ENCODE results near the gene MTARC1. TPM values are rescaled to one million over a fixed set of nuclear protein-coding genes. Genes with fewer than 3 reads are reported as not detected.

The MTARC1 gene
- total and polyA plus RNA-seq, 10 of the 15 experiments (the other 5 are each of a cell fraction or from before 2014, with no cell fraction given), result 0.23 to 1.5 (median 0.48) TPM

GRCh38 chr1:220761688-220762427 lies 24.9 kb upstream of the MTARC1 start:
- H3K4me3 ChIP-seq, result no peak overlapping the region
- ATAC-seq, result no peak
- ChIA-PET POLR2A (no interaction called here), RAD21 (ENCODE audit: unreplicated experiment) (interaction anchor here (1.2 kb wide), 1 partner anchor 15 kb away, joined by 3 read pairs; no protein-coding TSS in a partner anchor), CTCF (interaction anchor here (1.1 to 6.1 kb wide), 3 partner anchors 14 to 309 kb away, joined by 3 to 32 read pairs (median 16); no protein-coding TSS in a partner anchor), SMC1A (ENCODE audit: uncharacterized antibody, unreplicated experiment) (interaction anchor here (0.6 to 1.9 kb wide), 2 partner anchors 9 to 35 kb away, joined by 3 to 6 read pairs; no protein-coding TSS in a partner anchor)
- H3K36me3 ChIP-seq (ENCODE audit: control insufficient read depth in 2 of 2, insufficient read depth in 2 of 2, low read length in 1 of 2), result no peaks in the 10 kb centered on the region
- WGBS (ENCODE audit: insufficient coverage, insufficient replicate concordance, low lambda C conversion rate, missing lambda C conversion rate), result over 99% methylated on average over 7 of the region's 7 CpGs
- H3K9me3 ChIP-seq (replicated peaks; ENCODE audit: control insufficient read depth, insufficient read depth, low read length), result no peaks in the 10 kb centered on the region
- DNase-seq (ENCODE audit: low read depth, low spot score), result no peak
- no peaks in the 10 kb centered on the region for H3K4me1 ChIP-seq (ENCODE audit: control insufficient read depth, insufficient read depth, low read length)
- H4K20me1 ChIP-seq (ENCODE audit: control insufficient read depth, insufficient read depth), result no peaks in the 10 kb centered on the region
- H2AFZ ChIP-seq (ENCODE audit: control insufficient read depth, low read depth, low read length), result no peak overlapping the region
- no TSS peak for BruUV-seq (replicated peaks)
- H3K9ac ChIP-seq (ENCODE audit: control insufficient read depth, insufficient read depth, low read length), result no peak overlapping the region
- no peak overlapping the region for H3K4me2 ChIP-seq (ENCODE audit: control insufficient read depth, insufficient read depth)
- FAIRE-seq, result no peak
- H3K27ac ChIP-seq (ENCODE audit: control insufficient read depth, insufficient read depth), result no peak overlapping the region
- H3K27me3 ChIP-seq (replicated peaks in 1 of 2; ENCODE audit: control insufficient read depth in 2 of 2, insufficient read depth in 2 of 2, low read length in 1 of 2), result no peaks in the 10 kb centered on the region; a peak in 1 of 4 replicates
- H3K79me2 ChIP-seq (ENCODE audit: control insufficient read depth, insufficient read depth, low read length), result no peaks in the 10 kb centered on the region
- intact Hi-C loops (cut with micrococcal nuclease; ENCODE audit: unreplicated experiment), result no loop called here
- TF ChIP-seq NR2C1 (IDR thresholded peaks at IDR 0.05) (no peak), TARDBP (IDR thresholded peaks at IDR 0.05; ENCODE audit: borderline replicate concordance) (no peak), SKIL (IDR thresholded peaks at IDR 0.05; ENCODE audit: low read depth, poor library complexity, severe bottlenecking) (no peak), CBX3 (IDR thresholded peaks at IDR 0.05; ENCODE audit: borderline replicate concordance, low read depth) (no peak), E2F4 (IDR thresholded peaks at IDR 0.05; ENCODE audit: low read depth, low read length) (no peak), RBBP5 (conservative IDR thresholded peaks at IDR 0.05) (no peak), RAD51 (IDR thresholded peaks at IDR 0.05) (no peak), HCFC1 (IDR thresholded peaks at IDR 0.05; ENCODE audit: low read length) (no peak), MYB (IDR thresholded peaks at IDR 0.05; ENCODE audit: borderline replicate concordance, low read depth, low read length) (no peak), POLR2AphosphoS5 (IDR thresholded peaks at IDR 0.05; ENCODE audit: low read length) (no peak), BACH1 (IDR thresholded peaks at IDR 0.05; ENCODE audit: borderline replicate concordance) (no peak)
- TF ChIP-seq, protein P1, sequence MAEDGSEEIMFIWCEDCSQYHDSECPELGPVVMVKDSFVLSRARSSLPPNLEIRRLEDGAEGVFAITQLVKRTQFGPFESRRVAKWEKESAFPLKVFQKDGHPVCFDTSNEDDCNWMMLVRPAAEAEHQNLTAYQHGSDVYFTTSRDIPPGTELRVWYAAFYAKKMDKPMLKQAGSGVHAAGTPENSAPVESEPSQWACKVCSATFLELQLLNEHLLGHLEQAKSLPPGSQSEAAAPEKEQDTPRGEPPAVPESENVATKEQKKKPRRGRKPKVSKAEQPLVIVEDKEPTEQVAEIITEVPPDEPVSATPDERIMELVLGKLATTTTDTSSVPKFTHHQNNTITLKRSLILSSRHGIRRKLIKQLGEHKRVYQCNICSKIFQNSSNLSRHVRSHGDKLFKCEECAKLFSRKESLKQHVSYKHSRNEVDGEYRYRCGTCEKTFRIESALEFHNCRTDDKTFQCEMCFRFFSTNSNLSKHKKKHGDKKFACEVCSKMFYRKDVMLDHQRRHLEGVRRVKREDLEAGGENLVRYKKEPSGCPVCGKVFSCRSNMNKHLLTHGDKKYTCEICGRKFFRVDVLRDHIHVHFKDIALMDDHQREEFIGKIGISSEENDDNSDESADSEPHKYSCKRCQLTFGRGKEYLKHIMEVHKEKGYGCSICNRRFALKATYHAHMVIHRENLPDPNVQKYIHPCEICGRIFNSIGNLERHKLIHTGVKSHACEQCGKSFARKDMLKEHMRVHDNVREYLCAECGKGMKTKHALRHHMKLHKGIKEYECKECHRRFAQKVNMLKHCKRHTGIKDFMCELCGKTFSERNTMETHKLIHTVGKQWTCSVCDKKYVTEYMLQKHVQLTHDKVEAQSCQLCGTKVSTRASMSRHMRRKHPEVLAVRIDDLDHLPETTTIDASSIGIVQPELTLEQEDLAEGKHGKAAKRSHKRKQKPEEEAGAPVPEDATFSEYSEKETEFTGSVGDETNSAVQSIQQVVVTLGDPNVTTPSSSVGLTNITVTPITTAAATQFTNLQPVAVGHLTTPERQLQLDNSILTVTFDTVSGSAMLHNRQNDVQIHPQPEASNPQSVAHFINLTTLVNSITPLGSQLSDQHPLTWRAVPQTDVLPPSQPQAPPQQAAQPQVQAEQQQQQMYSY (CRISPR knock-in tag; IDR thresholded peaks at IDR 0.05), result no peak
- TF ChIP-seq, protein P2, sequence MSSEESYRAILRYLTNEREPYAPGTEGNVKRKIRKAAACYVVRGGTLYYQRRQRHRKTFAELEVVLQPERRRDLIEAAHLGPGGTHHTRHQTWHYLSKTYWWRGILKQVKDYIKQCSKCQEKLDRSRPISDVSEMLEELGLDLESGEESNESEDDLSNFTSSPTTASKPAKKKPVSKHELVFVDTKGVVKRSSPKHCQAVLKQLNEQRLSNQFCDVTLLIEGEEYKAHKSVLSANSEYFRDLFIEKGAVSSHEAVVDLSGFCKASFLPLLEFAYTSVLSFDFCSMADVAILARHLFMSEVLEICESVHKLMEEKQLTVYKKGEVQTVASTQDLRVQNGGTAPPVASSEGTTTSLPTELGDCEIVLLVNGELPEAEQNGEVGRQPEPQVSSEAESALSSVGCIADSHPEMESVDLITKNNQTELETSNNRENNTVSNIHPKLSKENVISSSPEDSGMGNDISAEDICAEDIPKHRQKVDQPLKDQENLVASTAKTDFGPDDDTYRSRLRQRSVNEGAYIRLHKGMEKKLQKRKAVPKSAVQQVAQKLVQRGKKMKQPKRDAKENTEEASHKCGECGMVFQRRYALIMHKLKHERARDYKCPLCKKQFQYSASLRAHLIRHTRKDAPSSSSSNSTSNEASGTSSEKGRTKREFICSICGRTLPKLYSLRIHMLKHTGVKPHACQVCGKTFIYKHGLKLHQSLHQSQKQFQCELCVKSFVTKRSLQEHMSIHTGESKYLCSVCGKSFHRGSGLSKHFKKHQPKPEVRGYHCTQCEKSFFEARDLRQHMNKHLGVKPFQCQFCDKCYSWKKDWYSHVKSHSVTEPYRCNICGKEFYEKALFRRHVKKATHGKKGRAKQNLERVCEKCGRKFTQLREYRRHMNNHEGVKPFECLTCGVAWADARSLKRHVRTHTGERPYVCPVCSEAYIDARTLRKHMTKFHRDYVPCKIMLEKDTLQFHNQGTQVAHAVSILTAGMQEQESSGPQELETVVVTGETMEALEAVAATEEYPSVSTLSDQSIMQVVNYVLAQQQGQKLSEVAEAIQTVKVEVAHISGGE (CRISPR knock-in tag; IDR thresholded peaks at IDR 0.05), result no peak
- in situ Hi-C loops (cut with MboI), result no loop called here

All from GM12878 (cell line).